HG03520 (cell line): Measurements from ENCODE around the gene IGFALS.

ENCODE experiments used
- ATAC-seq: cut with Tn5 transposase; IDR thresholded peaks from one replicate; pipeline ENCODE4 v1.9.1; 2021; ENCODE audit warnings: mild to moderate bottlenecking, moderate library complexity; ENCODE audit not compliant: unreplicated experiment

IGFALS gene

DNA sequence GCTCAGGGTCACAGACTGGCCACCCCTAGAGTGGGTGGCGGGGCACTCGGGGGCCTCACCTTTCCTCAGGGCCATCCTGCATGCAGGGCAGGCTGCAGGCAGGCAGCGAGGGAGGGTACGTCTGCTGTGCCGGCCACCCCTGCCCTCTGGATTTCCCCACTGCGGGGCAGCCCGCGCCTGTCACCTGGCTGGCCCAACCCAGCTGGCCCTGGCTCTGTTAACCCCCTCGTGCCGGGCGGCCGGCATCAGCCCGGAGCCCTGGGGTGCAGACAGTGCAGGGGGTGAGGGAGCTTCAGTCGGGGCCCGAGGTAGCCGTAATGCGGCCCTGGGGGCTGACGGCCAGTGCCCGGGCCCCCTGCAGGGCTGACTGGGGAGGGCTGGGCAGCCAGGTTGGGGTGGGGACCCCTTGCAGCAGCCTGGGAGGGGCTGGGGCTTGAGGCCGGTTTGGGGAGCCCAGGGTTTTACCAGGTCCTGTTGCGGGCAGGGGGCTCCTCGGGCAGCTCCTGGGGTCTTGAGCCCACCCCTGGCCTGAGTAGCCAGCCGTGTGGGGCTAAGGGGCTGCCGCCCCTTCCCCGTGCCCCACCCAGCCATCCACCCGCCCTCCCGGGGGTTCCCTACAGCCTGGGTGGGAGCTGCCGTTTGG is at the start of gene IGFALS:
Gene IGFALS, minus strand, starts transcription at position 128 of the 643 bp plus-strand sequence. Its CDS starts 53 bp downstream, at position 75.
- no peak for ATAC-seq

- no peak for ATAC-seq
These were observed 46.0 kb upstream of the IGFALS start for GRCh38 chr16:1839554-1839953.

- no peak for ATAC-seq
These were observed 40.6 kb upstream of the IGFALS start for GRCh38 chr16:1834096-1834495.

GRCh38 chr16:1832838-1833454 is 39.4 kb upstream of the IGFALS start:
- ATAC-seq: no peak

DNA sequence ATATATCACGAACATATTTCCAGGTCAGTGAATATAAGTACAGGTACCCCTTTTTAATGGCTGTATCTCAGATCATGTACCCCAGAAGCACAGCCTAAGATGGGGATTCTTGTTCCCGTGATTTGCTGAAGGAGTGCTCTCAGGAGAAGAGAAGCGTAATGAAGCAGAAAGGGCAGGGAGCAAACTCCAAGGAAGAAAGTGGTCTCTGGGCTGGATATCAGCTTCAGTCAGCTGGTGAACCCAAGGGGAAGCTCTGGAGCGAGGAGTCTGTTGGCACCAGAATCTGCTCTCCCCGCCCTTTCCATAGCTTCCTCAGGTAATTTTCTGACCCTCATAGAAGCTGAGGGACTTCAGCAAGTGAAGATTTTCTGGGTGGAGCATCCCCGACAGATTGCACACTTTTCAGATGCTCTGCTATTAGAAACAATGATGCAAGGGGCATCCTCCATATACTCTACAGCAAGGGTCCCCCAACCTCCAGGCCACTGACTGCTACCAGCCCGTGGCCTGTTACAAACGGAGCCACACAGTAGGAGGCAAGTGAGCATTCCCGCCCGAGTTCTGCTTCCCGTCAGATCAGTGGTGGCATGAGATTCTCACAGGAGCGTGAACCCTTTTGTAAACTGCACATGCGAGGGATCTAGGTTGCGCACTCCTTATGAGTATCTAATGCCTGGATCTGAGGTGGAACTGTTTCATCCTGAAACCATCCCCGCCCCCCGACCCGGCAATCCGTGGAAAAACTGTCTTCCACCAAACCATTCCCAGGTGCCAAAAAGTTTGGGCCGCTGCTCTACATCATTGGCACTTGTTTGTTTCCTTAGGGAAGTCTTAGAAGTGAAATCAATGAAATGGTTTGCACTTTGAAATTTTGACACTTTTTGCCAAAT is 37.9 kb upstream of the IGFALS start:
- no peak for ATAC-seq

GRCh38 chr16:1830213-1830612 is 36.7 kb upstream of the IGFALS start:
- no peak for ATAC-seq

- ATAC-seq: no peak
These were observed 35.3 kb upstream of the IGFALS start for GRCh38 chr16:1828645-1829410.

GRCh38 chr16:1826691-1827573 is 33.4 kb upstream of the IGFALS start, which contains the start of the genes FAHD1 and HAGH:
TSS of gene FAHD1 (plus strand) at chr16:1827206. CDS start at chr16:1827239, 33 bp downstream.
TSS of gene HAGH (minus strand) at chr16:1826825. CDS start at chr16:1826787, 38 bp downstream.
- peak; percentile 80 for ATAC-seq

DNA sequence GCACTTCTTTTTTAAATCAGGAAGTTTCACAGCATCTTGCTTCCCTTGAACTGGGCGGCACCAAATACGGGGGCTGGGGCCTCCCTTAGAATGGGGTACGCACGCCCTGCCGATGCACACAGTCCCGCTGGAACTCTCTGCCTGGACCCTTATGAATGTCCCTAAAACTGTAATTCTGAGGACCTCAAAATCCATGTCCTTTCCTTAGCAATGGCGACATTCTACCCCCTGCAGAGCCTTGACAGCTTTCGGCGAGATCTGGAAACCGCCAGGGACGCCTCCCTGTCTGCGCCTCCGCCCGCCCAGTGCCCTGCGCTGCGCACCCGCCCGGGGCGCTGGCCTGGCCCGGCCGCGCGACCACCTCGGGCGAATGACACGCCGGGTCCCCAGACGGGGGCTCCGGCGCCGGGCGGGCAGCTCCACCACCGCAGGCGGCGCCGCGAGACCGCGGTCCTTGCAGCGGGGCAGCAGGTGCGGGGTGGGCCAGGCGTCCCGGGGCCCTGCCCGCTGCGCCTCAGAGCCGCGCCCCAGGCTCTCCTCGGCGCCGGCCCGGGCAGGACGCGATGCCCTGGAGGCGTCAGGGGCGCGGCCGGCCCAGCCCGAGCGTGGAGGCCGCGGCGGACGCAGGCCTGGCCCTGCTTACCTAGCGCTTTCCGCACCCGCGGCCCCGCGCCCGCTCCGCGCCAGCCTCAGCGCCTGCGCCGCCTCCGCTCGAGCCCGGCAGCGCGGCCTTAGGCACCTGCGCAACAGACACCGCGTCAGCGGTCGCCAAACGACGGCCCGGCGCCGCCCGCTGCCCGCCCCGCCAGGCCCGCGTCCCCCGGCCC is 32.6 kb upstream of the IGFALS start:
- peak; percentile 41 for ATAC-seq

DNA sequence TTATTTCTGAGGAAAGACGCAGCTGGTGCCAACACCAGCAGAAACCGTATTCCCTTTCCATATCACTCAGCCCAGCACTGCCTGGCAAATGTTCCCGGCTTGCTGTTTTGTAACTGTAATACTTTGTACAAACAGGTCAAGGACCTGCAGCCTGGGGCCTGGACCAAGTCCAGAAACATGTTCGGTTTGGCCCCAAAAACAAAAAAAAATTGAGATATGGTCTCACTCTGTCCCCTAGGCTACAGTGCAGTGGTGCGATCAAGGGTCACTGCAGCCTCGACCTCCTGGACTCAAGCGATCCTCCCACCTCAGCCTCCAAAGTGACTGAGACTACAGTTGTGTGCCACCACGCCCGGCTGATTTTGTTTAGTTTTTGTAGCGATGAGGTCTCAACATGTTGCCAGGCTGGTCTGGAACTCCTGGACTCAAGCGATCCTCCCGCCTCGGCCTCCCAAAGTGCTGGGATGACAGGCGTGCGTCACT is 31.9 kb upstream of the IGFALS start:
- no peak for ATAC-seq

GRCh38 chr16:1823821-1824220 is 30.3 kb upstream of the IGFALS start:
- no peak for ATAC-seq

- ATAC-seq: no peak
These were observed 29.3 kb upstream of the IGFALS start for GRCh38 chr16:1822801-1823200.

GRCh38 chr16:1821861-1822611 is 28.5 kb upstream of the IGFALS start:
- ATAC-seq: no peak

DNA sequence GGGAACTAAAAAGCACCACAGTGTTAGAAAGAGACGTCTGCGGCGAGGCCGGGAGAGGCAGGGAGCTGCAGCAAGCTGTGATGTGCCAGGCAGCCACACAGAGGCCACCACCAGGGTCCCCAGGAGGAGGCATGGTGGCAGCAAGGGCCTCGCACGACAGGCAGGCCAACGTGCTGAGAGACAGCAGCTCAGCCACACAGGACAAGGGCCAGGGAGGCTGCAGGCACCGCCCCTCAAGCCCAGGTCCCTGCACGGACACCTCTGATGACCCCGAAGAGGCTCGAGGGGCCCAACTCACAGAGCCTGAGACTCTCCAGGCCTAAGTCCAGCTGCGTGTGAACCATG is 27.4 kb upstream of the IGFALS start:
- no peak for ATAC-seq

DNA sequence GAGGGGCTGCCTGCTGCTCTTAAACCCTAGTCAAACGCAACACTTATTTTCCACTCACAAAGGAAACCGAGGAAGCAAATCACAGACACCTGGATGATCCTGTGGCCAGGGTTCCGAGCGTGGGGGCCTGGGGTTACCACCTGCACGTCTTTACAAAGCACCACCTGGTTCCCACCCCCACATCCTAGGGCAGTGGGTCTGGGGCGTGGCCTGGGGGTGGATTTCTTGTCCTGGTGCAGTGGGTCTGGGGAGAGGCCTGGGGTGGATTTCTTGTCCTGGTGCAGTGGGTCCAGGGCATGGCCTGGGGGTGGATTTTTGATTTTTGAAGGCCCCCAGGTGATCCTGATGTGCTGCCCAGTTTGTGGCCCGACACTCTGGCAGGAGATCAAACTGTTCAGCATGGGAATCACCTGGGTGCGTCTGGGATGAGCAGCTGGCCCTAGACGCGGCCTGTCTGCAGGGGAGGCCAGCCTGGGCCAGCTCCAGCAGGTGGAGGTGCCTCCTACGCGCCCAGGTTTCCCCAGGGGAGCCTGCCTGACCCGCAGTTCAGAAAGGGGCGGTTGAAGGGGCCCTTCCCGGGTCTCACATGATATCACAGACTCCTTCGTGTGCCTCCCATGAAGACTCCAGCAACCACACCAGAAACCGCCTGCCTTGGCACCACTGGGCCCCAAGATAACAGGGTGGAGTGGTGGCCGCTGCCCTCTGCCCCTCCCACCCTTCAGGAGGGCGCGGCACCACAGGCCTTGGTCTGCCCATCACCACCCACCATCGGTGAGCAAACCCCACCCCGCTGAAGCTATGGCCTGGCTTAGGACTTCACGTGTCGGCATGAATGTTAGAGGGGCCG is 26.8 kb upstream of the IGFALS start:
- ATAC-seq: no peak

GRCh38 chr16:1819611-1820010 is 26.1 kb upstream of the IGFALS start:
- no peak for ATAC-seq

DNA sequence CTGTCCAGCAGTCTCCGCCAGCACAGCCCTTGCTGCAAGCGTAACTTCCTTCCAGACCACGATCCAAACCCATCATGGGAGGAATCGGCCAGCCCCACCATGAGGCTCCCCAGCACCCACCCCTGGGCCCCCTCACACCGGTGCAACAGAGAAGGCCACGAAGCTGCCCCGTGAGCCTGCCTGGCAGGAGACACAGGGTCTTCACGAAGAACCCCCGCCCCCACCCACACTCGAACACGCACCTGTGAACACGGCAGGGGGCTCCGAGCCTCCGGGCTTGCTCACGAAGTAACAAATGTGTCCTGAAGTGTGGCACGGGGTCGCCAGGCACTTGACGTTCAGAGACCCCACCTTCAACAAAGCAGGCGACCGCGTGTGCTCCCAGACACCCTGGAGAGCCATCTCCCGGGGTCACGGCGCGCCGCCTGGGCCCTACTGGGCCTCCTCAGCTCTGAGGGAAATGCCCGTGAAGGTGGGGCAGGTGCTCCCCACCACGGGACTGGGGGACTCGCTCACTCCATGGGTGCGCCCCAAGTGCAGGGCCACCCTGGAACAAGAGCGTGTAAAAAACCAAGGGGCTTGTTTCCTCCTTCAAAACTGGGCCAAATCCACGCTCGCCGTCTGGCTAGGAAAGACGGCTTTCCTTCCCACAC is 25.5 kb upstream of the IGFALS start:
- no peak for ATAC-seq
